Liver (tissue), 9 donors: ENCODE results near the gene MMP2. TPM values are rescaled to one million over a fixed set of nuclear protein-coding genes. Genes with fewer than 3 reads are reported as not detected.

Source experiments
- DNase-seq: peaks from one replicate; pipeline ENCODE4 v3.0.0-alpha.2; 2017; ENCODE audit warnings: low spot score
- H3K27ac ChIP-seq, 2 donors: one replicate each; pipeline ENCODE4 v1.7.0; 2013; ENCODE audit warnings: inconsistent platforms in 2 of 2, low read length in 2 of 2, control low read depth in 1 of 2, low read depth in 1 of 2, mild to moderate bottlenecking in 1 of 2
- H3K27me3 ChIP-seq, 4 donors: one replicate each; pipeline versions ENCODE4 v1.6.1 to v1.7.0; 2013; ENCODE audit warnings: low read length in 3 of 4, inconsistent platforms in 1 of 4, mild to moderate bottlenecking in 1 of 4, moderate library complexity in 1 of 4; ENCODE audit not compliant: control insufficient read depth in 4 of 4, insufficient read depth in 4 of 4
- H3K36me3 ChIP-seq, 4 donors: one replicate each; pipeline versions ENCODE4 v1.6.1 to v1.7.0; 2013; ENCODE audit warnings: low read length in 3 of 4, mild to moderate bottlenecking in 3 of 4, low read depth in 1 of 4, moderate library complexity in 1 of 4; ENCODE audit not compliant: control insufficient read depth in 4 of 4, insufficient read depth in 3 of 4
- H3K4me1 ChIP-seq, 4 donors: one replicate each; pipeline versions ENCODE4 v1.6.1 to v1.7.0; 2013; ENCODE audit warnings: low read length in 3 of 4, mild to moderate bottlenecking in 3 of 4, moderate library complexity in 1 of 4; ENCODE audit not compliant: control insufficient read depth in 4 of 4, insufficient read depth in 4 of 4
- H3K4me3 ChIP-seq, 3 donors: one replicate each; pipeline versions ENCODE4 v1.6.1 to v1.7.0; 2013; ENCODE audit warnings: low read length in 3 of 3, control low read depth in 1 of 3, low read depth in 1 of 3, mild to moderate bottlenecking in 1 of 3
- H3K9ac ChIP-seq, 2 donors: one replicate each; pipeline ENCODE4 v1.7.0; 2013; ENCODE audit warnings: low read length in 2 of 2, mild to moderate bottlenecking in 2 of 2, moderate library complexity in 2 of 2, control low read depth in 1 of 2, low read depth in 1 of 2
- H3K9me3 ChIP-seq, 4 donors: one replicate each; pipeline versions ENCODE4 v1.6.1 to v1.7.0; 2013; ENCODE audit warnings: low read length in 3 of 4; ENCODE audit not compliant: control insufficient read depth in 4 of 4
- FOXA1 ChIP-seq: IDR thresholded peaks from 2 replicates; pipeline ENCODE4 v1.6.1; 2016; ENCODE audit warnings: antibody characterized with exemption
- FOXA2 ChIP-seq: IDR thresholded peaks from 2 replicates; pipeline ENCODE4 v1.6.1; 2016; ENCODE audit warnings: antibody characterized with exemption
- GABPA ChIP-seq, 2 donors: IDR thresholded peaks in 1 of 2; conservative IDR thresholded peaks in 1 of 2; 2 replicates each; pipeline ENCODE4 v1.6.1; 2016; ENCODE audit warnings: antibody characterized with exemption in 2 of 2, mild to moderate bottlenecking in 1 of 2, moderate library complexity in 1 of 2
- HNF4A ChIP-seq, 2 donors: conservative IDR thresholded peaks; 2 replicates each; pipeline ENCODE4 v1.6.1; 2016; ENCODE audit warnings: antibody characterized with exemption in 2 of 2, mild to moderate bottlenecking in 2 of 2
- JUND ChIP-seq, 2 donors: IDR thresholded peaks; 2 replicates each; pipeline ENCODE4 v1.6.1; 2016; ENCODE audit warnings: antibody characterized with exemption in 2 of 2
- NR2F2 ChIP-seq: IDR thresholded peaks from 2 replicates; pipeline ENCODE4 v1.6.1; 2016; ENCODE audit warnings: antibody characterized with exemption
- RAD21 ChIP-seq, 2 donors: IDR thresholded peaks; 2 replicates each; pipeline ENCODE4 v1.6.1; 2016; ENCODE audit warnings: antibody characterized with exemption in 2 of 2, mild to moderate bottlenecking in 2 of 2
- RXRA ChIP-seq, 2 donors: IDR thresholded peaks; 2 replicates each; pipeline ENCODE4 v1.6.1; 2017 to 2018; ENCODE audit warnings: antibody characterized with exemption in 2 of 2, mild to moderate bottlenecking in 1 of 2
- SP1 ChIP-seq: IDR thresholded peaks from 2 replicates; pipeline ENCODE4 v1.6.1; 2018; ENCODE audit warnings: antibody characterized with exemption, mild to moderate bottlenecking
- TAF1 ChIP-seq: conservative IDR thresholded peaks from 2 replicates; pipeline ENCODE4 v1.6.1; 2016; ENCODE audit warnings: antibody characterized with exemption, mild to moderate bottlenecking
- YY1 ChIP-seq: IDR thresholded peaks from 2 replicates; pipeline ENCODE4 v1.6.1; 2016; ENCODE audit warnings: antibody characterized with exemption, mild to moderate bottlenecking
- WGBS: extraction: QIAGEN DNeasy Blood & Tissue Kit; methylation state at CpG from one replicate; pipeline ENCODE4 v1.1.7; 2013; 5-methylcytosine and 5-hydroxymethylcytosine counted together
- polyA plus RNA-seq, 2 donors: library from polyadenylated mRNA; stranded (reverse) in 1 of 2; unstranded in 1 of 2; fragments of 200-250 nt in 1 of 2; fragments of >200 nt in 1 of 2; fragmentation: Nextera tagmentation in 1 of 2; extraction: Ambion mirVana in 1 of 2; gene quantifications; one replicate each; pipeline versions ENCODE4 v1.2.1 to v1.2.3, GENCODE V29; 2013 to 2015
- total RNA-seq, 2 donors: library from RNA; depleted of rRNA; stranded (reverse); fragments of >200 nt; gene quantifications; one replicate each; pipeline ENCODE4 v1.2.3, GENCODE V29; 2014
- TF ChIP-seq, protein P1 (sequence below): fragments of 150-350 bp; IDR thresholded peaks from 2 replicates; pipeline ENCODE4 v1.5.1; 2017; ENCODE audit warnings: improper control_type of control experiment, low read depth, low read length; ENCODE audit not compliant: missing input control
- TF ChIP-seq, protein P2 (sequence below): IDR thresholded peaks from 2 replicates; pipeline ENCODE4 v1.6.1; 2016; ENCODE audit warnings: antibody characterized with exemption, mild to moderate bottlenecking
- TF ChIP-seq, protein P3 (sequence below): IDR thresholded peaks from 2 replicates; pipeline ENCODE4 v1.6.1; 2016; ENCODE audit warnings: antibody characterized with exemption
- TF ChIP-seq, protein P4 (sequence below): IDR thresholded peaks from 2 replicates; pipeline ENCODE4 v1.6.1; 2016; ENCODE audit warnings: antibody characterized with exemption
- TF ChIP-seq, protein P5 (sequence below): IDR thresholded peaks from 2 replicates; pipeline ENCODE4 v1.6.1; 2016; ENCODE audit warnings: antibody characterized with exemption
- donor health status: healthy.
- donor health status: healthy.
- donor health status: healthy.
- donor health status: healthy.
- donor health status: healthy.

The MMP2 gene
- total and polyA plus RNA-seq, 4 donors = 2.8 to 6.3 (median 5.3) TPM

DNA sequence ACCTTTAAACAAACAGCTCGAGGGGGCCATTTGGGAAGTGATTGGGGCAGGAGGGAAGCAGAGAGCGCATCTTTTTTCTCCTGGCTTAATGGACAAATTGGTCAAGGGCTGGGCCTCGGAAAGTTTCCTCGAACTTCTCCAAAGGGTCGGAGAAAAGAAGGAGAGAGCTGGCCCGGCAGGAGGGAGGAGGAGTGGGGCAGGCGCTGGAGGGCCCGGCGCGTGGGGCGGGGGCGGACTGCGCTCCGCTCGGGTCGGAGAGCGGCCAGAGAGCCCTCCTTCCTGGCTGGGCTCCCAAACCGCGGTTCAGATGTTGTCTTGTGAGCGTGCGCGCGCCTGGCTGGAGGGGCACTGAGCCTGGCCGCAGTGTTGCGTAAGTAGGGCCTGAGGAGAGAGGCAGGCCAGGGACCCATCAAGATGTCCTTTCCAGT is 1.2 kb downstream of the MMP2 start (continued):
- TF ChIP-seq JUND (IDR thresholded peaks at IDR 0.05) = no peak

DNA sequence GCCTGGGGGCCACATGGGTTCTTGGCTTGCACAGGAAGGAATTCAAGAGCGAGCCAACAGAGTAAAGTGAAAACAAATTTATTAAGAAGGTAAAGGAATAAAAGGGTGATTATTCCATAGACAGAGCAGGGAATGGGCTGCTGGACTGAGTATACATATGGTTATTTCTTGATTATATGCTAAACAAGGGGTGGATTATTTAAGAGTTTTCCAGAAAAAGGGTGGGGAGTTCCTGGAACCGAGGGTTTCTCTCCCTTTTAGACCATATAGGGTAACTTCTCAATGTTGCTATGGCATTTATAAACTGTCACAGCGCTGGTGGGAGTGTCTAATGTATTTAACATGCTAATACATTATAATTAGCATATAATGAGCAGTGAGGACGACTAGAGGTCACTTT is 2.0 kb downstream of the MMP2 start:
- Histone ChIP-seq H3K4me3 (no peak overlapping the region), H3K9ac (no peak overlapping the region), H3K9me3 (no peaks in the 10 kb centered on the region), H3K27ac (no peak overlapping the region), H3K4me1 (peaks cover 0 to 14% (median 3%) of the 10 kb centered on the region in 4 donors), H3K36me3 (no peaks in the 10 kb centered on the region), H3K27me3 (peaks cover 0 to 9% (median 4%) of the 10 kb centered on the region in 4 donors)
- DNase-seq = no peak
- TF ChIP-seq YY1 = no peak
- no peak for TF ChIP-seq NR2F2
- TF ChIP-seq TAF1 = no peak
- TF ChIP-seq JUND (IDR thresholded peaks at IDR 0.05) = no peak
- TF ChIP-seq, protein P1, sequence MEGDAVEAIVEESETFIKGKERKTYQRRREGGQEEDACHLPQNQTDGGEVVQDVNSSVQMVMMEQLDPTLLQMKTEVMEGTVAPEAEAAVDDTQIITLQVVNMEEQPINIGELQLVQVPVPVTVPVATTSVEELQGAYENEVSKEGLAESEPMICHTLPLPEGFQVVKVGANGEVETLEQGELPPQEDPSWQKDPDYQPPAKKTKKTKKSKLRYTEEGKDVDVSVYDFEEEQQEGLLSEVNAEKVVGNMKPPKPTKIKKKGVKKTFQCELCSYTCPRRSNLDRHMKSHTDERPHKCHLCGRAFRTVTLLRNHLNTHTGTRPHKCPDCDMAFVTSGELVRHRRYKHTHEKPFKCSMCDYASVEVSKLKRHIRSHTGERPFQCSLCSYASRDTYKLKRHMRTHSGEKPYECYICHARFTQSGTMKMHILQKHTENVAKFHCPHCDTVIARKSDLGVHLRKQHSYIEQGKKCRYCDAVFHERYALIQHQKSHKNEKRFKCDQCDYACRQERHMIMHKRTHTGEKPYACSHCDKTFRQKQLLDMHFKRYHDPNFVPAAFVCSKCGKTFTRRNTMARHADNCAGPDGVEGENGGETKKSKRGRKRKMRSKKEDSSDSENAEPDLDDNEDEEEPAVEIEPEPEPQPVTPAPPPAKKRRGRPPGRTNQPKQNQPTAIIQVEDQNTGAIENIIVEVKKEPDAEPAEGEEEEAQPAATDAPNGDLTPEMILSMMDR = no peak
- no peak for TF ChIP-seq FOXA2
- TF ChIP-seq, protein P2, sequence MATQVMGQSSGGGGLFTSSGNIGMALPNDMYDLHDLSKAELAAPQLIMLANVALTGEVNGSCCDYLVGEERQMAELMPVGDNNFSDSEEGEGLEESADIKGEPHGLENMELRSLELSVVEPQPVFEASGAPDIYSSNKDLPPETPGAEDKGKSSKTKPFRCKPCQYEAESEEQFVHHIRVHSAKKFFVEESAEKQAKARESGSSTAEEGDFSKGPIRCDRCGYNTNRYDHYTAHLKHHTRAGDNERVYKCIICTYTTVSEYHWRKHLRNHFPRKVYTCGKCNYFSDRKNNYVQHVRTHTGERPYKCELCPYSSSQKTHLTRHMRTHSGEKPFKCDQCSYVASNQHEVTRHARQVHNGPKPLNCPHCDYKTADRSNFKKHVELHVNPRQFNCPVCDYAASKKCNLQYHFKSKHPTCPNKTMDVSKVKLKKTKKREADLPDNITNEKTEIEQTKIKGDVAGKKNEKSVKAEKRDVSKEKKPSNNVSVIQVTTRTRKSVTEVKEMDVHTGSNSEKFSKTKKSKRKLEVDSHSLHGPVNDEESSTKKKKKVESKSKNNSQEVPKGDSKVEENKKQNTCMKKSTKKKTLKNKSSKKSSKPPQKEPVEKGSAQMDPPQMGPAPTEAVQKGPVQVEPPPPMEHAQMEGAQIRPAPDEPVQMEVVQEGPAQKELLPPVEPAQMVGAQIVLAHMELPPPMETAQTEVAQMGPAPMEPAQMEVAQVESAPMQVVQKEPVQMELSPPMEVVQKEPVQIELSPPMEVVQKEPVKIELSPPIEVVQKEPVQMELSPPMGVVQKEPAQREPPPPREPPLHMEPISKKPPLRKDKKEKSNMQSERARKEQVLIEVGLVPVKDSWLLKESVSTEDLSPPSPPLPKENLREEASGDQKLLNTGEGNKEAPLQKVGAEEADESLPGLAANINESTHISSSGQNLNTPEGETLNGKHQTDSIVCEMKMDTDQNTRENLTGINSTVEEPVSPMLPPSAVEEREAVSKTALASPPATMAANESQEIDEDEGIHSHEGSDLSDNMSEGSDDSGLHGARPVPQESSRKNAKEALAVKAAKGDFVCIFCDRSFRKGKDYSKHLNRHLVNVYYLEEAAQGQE = no peak
- TF ChIP-seq HNF4A (conservative IDR thresholded peaks at IDR 0.05) = no peak
- no peak for TF ChIP-seq RAD21 (IDR thresholded peaks at IDR 0.05)
- TF ChIP-seq GABPA (IDR thresholded peaks at IDR 0.05 in 1 of 2, conservative IDR thresholded peaks at IDR 0.05 in 1 of 2) = no peak
- no peak for TF ChIP-seq FOXA1
- TF ChIP-seq, protein P3, sequence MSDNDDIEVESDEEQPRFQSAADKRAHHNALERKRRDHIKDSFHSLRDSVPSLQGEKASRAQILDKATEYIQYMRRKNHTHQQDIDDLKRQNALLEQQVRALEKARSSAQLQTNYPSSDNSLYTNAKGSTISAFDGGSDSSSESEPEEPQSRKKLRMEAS = no peak
- no peak for TF ChIP-seq RXRA (IDR thresholded peaks at IDR 0.05)
- TF ChIP-seq, protein P4, sequence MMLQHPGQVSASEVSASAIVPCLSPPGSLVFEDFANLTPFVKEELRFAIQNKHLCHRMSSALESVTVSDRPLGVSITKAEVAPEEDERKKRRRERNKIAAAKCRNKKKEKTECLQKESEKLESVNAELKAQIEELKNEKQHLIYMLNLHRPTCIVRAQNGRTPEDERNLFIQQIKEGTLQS = no peak
- TF ChIP-seq, protein P5, sequence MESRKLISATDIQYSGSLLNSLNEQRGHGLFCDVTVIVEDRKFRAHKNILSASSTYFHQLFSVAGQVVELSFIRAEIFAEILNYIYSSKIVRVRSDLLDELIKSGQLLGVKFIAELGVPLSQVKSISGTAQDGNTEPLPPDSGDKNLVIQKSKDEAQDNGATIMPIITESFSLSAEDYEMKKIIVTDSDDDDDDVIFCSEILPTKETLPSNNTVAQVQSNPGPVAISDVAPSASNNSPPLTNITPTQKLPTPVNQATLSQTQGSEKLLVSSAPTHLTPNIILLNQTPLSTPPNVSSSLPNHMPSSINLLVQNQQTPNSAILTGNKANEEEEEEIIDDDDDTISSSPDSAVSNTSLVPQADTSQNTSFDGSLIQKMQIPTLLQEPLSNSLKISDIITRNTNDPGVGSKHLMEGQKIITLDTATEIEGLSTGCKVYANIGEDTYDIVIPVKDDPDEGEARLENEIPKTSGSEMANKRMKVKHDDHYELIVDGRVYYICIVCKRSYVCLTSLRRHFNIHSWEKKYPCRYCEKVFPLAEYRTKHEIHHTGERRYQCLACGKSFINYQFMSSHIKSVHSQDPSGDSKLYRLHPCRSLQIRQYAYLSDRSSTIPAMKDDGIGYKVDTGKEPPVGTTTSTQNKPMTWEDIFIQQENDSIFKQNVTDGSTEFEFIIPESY = no peak
- TF ChIP-seq SP1 = no peak
- WGBS = 59% methylated on average over 4 of the region's 4 CpGs
